ENCODE data around the gene MCF2.

MCF2 gene

DNA sequence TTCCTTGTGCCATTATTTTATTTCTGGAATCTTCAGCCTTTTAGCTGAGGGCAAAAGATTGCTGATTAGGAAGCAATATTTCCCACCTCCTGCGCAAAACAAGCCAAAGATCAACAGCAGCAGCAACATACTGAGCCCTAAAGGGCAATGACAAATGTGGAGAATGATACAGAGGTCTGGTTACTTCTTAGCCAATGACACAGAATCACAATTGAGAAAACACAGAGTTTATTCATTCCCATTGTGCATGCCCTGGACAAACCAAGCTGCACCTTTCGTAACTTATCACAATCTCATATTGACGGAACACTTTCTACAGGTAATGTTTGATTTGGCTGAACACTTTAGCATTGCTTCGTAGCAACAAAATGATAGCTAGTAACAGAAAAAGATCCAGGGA lies 164.0 kb downstream of the MCF2 start:
- DNase-seq (ENCODE audit: low read depth), result no peak
- no peak overlapping the region for H3K4me3 ChIP-seq (ENCODE audit: low read depth, low read length)
- TF ChIP-seq CTCF (IDR thresholded peaks at IDR 0.05; ENCODE audit: low read depth, low read length, missing control alignments), result no peak

GRCh38 chrX:139542652-139543051 lies 165.3 kb downstream of the MCF2 start:
- TF ChIP-seq CTCF (IDR thresholded peaks at IDR 0.05; ENCODE audit: low read depth, low read length, missing control alignments), result no peak
- no peak for DNase-seq (ENCODE audit: low read depth)
- no peak overlapping the region for H3K4me3 ChIP-seq (ENCODE audit: low read depth, low read length)

DNA sequence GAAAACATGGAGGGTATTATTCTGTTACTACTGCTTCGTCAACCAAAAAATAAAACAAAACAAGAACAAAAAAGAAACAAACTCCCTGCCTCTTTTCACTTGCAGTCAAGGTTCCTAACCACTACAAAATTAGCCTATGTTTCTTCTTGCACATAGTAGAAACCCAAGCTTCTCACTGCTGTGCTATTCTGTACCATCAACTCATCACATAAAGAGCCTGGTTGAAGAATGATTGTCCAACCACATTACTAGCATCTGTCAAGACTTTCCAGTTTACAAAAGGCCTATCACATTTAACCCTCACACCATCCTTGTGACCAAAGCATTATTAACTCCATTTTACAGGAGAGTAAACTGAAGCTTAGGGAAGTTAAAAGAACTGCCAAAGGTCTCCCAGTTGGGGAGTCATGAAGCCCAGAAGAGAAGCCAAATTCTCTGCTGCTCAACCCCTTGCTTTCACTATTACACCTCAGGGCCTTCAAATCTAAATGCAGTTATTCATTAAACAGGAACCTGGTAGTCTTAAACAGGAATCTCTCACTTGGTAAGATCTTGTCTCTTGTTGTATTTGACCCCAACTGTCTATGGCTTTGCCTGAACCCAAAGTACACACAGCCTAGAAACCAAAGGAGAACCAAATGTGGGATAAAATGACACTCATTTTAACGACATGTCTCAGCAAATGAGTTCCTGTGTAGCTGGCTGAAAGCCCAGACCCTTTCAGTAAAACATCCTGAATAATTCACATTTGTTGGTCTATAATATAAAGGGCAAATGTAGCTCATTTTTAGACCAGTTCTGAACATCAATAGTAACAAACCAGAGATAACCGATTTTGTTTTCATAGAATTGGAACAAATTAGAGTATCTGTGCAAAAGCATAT lies 168.8 kb downstream of the MCF2 start:
- no peak for TF ChIP-seq CTCF (IDR thresholded peaks at IDR 0.05; ENCODE audit: low read depth, low read length, missing control alignments)
- H3K4me3 ChIP-seq (ENCODE audit: low read depth, low read length), result no peak overlapping the region
- DNase-seq (ENCODE audit: low read depth), result no peak

- H3K4me3 ChIP-seq (ENCODE audit: low read depth, low read length), result no peak overlapping the region
- no peak for TF ChIP-seq CTCF (IDR thresholded peaks at IDR 0.05; ENCODE audit: low read depth, low read length, missing control alignments)
- no peak for DNase-seq (ENCODE audit: low read depth)
Observed at GRCh38 chrX:139533444-139533843, 174.5 kb downstream of the MCF2 start.

GRCh38 chrX:139532834-139533233 lies 175.1 kb downstream of the MCF2 start:
- DNase-seq (ENCODE audit: low read depth), result no peak
- no peak overlapping the region for H3K4me3 ChIP-seq (ENCODE audit: low read depth, low read length)
- no peak for TF ChIP-seq CTCF (IDR thresholded peaks at IDR 0.05; ENCODE audit: low read depth, low read length, missing control alignments)

All from GM12864 (cell line).